ENCODE results near the gene DGKG.

Gene DGKG

GRCh38 chr3:186109897-186110803 lies 251.9 kb downstream of the DGKG start:
- H3K4me1 ChIP-seq (ENCODE audit: control insufficient read depth, insufficient read depth, low read length) = peaks cover 2% of the 10 kb centered on the region
- no peaks in the 10 kb centered on the region for H3K36me3 ChIP-seq (ENCODE audit: control insufficient read depth, insufficient read depth, low read length)
- peaks cover 48% of the 10 kb centered on the region for H3K27me3 ChIP-seq (ENCODE audit: control insufficient read depth, insufficient read depth, low read length)
- no peaks in the 10 kb centered on the region for H3K9me3 ChIP-seq (ENCODE audit: control insufficient read depth, insufficient read depth, low read length)
- no peak overlapping the region; the same call in 1 of the 2 replicates for H3K4me3 ChIP-seq (ENCODE audit: low read length)
- no peak overlapping the region for H3K27ac ChIP-seq (ENCODE audit: low read length)
- no peak for DNase-seq (ENCODE audit: low read depth, low spot score)
- WGBS (ENCODE audit: insufficient coverage, insufficient read length) = no CpG with 5 or more reads among the region's 35 CpGs

- H3K4me1 ChIP-seq (ENCODE audit: control insufficient read depth, insufficient read depth, low read length) = peaks cover 2% of the 10 kb centered on the region
- no peaks in the 10 kb centered on the region for H3K9me3 ChIP-seq (ENCODE audit: control insufficient read depth, insufficient read depth, low read length)
- peak; percentile 96 for DNase-seq (ENCODE audit: low read depth, low spot score)
- no CpG with 5 or more reads among the region's 63 CpGs for WGBS (ENCODE audit: insufficient coverage, insufficient read length)
- H3K4me3 ChIP-seq (ENCODE audit: low read length) = peak within 1 kb of the TSS; percentile 70
- peaks cover 45% of the 10 kb centered on the region for H3K27me3 ChIP-seq (ENCODE audit: control insufficient read depth, insufficient read depth, low read length)
- no peak within 1 kb of the TSS for H3K27ac ChIP-seq (ENCODE audit: low read length)
- H3K36me3 ChIP-seq (ENCODE audit: control insufficient read depth, insufficient read depth, low read length) = no peaks in the 10 kb centered on the region
These were observed 252.8 kb downstream of the DGKG start, which contains the start of gene ETV5 for GRCh38 chr3:186108941-186109865. ETV5 (minus strand) TSS chr3:186109089; CDS start chr3:186105868, 3,221 bp downstream.

- Histone ChIP-seq H3K27ac (ENCODE audit: low read length) (no peak overlapping the region), H3K27me3 (ENCODE audit: control insufficient read depth, insufficient read depth, low read length) (peaks cover 39% of the 10 kb centered on the region)
These were observed 253.7 kb downstream of the DGKG start for GRCh38 chr3:186108106-186108940.

GRCh38 chr3:186107215-186108105 lies 254.6 kb downstream of the DGKG start:
- Histone ChIP-seq H3K36me3 (ENCODE audit: control insufficient read depth, insufficient read depth, low read length) (no peaks in the 10 kb centered on the region), H3K4me3 (ENCODE audit: low read length) (peak overlapping the region; percentile 70; the same call in 1 of the 2 replicates), H3K27ac (ENCODE audit: low read length) (no peak overlapping the region), H3K4me1 (ENCODE audit: control insufficient read depth, insufficient read depth, low read length) (peaks cover 3% of the 10 kb centered on the region), H3K27me3 (ENCODE audit: control insufficient read depth, insufficient read depth, low read length) (peaks cover 35% of the 10 kb centered on the region), H3K9me3 (ENCODE audit: control insufficient read depth, insufficient read depth, low read length) (no peaks in the 10 kb centered on the region)
- WGBS (ENCODE audit: insufficient coverage, insufficient read length) = no CpG with 5 or more reads among the region's 45 CpGs
- no peak for DNase-seq (ENCODE audit: low read depth, low spot score)

More at GRCh38 chr3:186108106-186108940, 253.7 kb downstream of the DGKG start:
- DNase-seq (ENCODE audit: low read depth, low spot score) = no peak
- WGBS (ENCODE audit: insufficient coverage, insufficient read length) = no CpG with 5 or more reads among the region's 69 CpGs
- H3K36me3 ChIP-seq (ENCODE audit: control insufficient read depth, insufficient read depth, low read length) = no peaks in the 10 kb centered on the region
- H3K4me3 ChIP-seq (ENCODE audit: low read length) = peak overlapping the region; percentile 70
- H3K9me3 ChIP-seq (ENCODE audit: control insufficient read depth, insufficient read depth, low read length) = no peaks in the 10 kb centered on the region
- peaks cover 3% of the 10 kb centered on the region for H3K4me1 ChIP-seq (ENCODE audit: control insufficient read depth, insufficient read depth, low read length)

- H3K4me3 ChIP-seq (ENCODE audit: low read length) = no peak overlapping the region
- no peaks in the 10 kb centered on the region for H3K9me3 ChIP-seq (ENCODE audit: control insufficient read depth, insufficient read depth, low read length)
- H3K27me3 ChIP-seq (ENCODE audit: control insufficient read depth, insufficient read depth, low read length) = peaks cover 17% of the 10 kb centered on the region
- WGBS (ENCODE audit: insufficient coverage, insufficient read length) = no CpG with 5 or more reads among the region's 6 CpGs
- no peaks in the 10 kb centered on the region for H3K36me3 ChIP-seq (ENCODE audit: control insufficient read depth, insufficient read depth, low read length)
- peaks cover 3% of the 10 kb centered on the region for H3K4me1 ChIP-seq (ENCODE audit: control insufficient read depth, insufficient read depth, low read length)
- DNase-seq (ENCODE audit: low read depth, low spot score) = no peak
- H3K27ac ChIP-seq (ENCODE audit: low read length) = no peak overlapping the region
These were observed 256.5 kb downstream of the DGKG start for GRCh38 chr3:186105543-186105942.

- H3K9me3 ChIP-seq (ENCODE audit: control insufficient read depth, insufficient read depth, low read length) = no peaks in the 10 kb centered on the region
- H3K36me3 ChIP-seq (ENCODE audit: control insufficient read depth, insufficient read depth, low read length) = no peaks in the 10 kb centered on the region
- H3K27ac ChIP-seq (ENCODE audit: low read length) = no peak overlapping the region
- peaks cover 5% of the 10 kb centered on the region; the same call in 1 of the 2 replicates for H3K27me3 ChIP-seq (ENCODE audit: control insufficient read depth, insufficient read depth, low read length)
- peaks cover 3% of the 10 kb centered on the region for H3K4me1 ChIP-seq (ENCODE audit: control insufficient read depth, insufficient read depth, low read length)
- no CpG with 5 or more reads among the region's 4 CpGs for WGBS (ENCODE audit: insufficient coverage, insufficient read length)
- no peak overlapping the region for H3K4me3 ChIP-seq (ENCODE audit: low read length)
- DNase-seq (ENCODE audit: low read depth, low spot score) = no peak
These were observed 259.3 kb downstream of the DGKG start for GRCh38 chr3:186102687-186103086.

GRCh38 chr3:186100398-186100797 lies 261.6 kb downstream of the DGKG start:
- no CpG with 5 or more reads among the region's 3 CpGs for WGBS (ENCODE audit: insufficient coverage, insufficient read length)
- Histone ChIP-seq H3K36me3 (ENCODE audit: control insufficient read depth, insufficient read depth, low read length) (no peaks in the 10 kb centered on the region), H3K9me3 (ENCODE audit: control insufficient read depth, insufficient read depth, low read length) (no peaks in the 10 kb centered on the region), H3K4me1 (ENCODE audit: control insufficient read depth, insufficient read depth, low read length) (0 out of 2 replicates have a peak, but pooled peaks cover 1% of the 10 kb centered on the region), H3K27me3 (ENCODE audit: control insufficient read depth, insufficient read depth, low read length) (no peaks in the 10 kb centered on the region; the same call in 1 of the 2 replicates), H3K27ac (ENCODE audit: low read length) (no peak overlapping the region), H3K4me3 (ENCODE audit: low read length) (no peak overlapping the region)
- no peak for DNase-seq (ENCODE audit: low read depth, low spot score)

GRCh38 chr3:186099178-186099577 lies 262.9 kb downstream of the DGKG start:
- Histone ChIP-seq H3K4me1 (ENCODE audit: control insufficient read depth, insufficient read depth, low read length) (0 out of 2 replicates have a peak, but pooled peaks cover 1% of the 10 kb centered on the region), H3K4me3 (ENCODE audit: low read length) (no peak overlapping the region), H3K36me3 (ENCODE audit: control insufficient read depth, insufficient read depth, low read length) (no peaks in the 10 kb centered on the region), H3K9me3 (ENCODE audit: control insufficient read depth, insufficient read depth, low read length) (no peaks in the 10 kb centered on the region), H3K27ac (ENCODE audit: low read length) (no peak overlapping the region), H3K27me3 (ENCODE audit: control insufficient read depth, insufficient read depth, low read length) (no peaks in the 10 kb centered on the region)
- DNase-seq (ENCODE audit: low read depth, low spot score) = no peak
- no CpG with 5 or more reads among the region's 5 CpGs for WGBS (ENCODE audit: insufficient coverage, insufficient read length)

- Histone ChIP-seq H3K27me3 (ENCODE audit: control insufficient read depth, insufficient read depth, low read length) (no peaks in the 10 kb centered on the region), H3K9me3 (ENCODE audit: control insufficient read depth, insufficient read depth, low read length) (no peaks in the 10 kb centered on the region), H3K36me3 (ENCODE audit: control insufficient read depth, insufficient read depth, low read length) (no peaks in the 10 kb centered on the region), H3K4me3 (ENCODE audit: low read length) (no peak overlapping the region), H3K4me1 (ENCODE audit: control insufficient read depth, insufficient read depth, low read length) (no peaks in the 10 kb centered on the region; the same call in 1 of the 2 replicates), H3K27ac (ENCODE audit: low read length) (no peak overlapping the region)
- no peak for DNase-seq (ENCODE audit: low read depth, low spot score)
- no CpG with 5 or more reads among the region's 3 CpGs for WGBS (ENCODE audit: insufficient coverage, insufficient read length)
These were observed 263.3 kb downstream of the DGKG start for GRCh38 chr3:186098740-186099139.
